GM12878 (cell line): Measurements from ENCODE around the gene RPRD1A. TPM values are rescaled to one million over a fixed set of nuclear protein-coding genes. Genes with fewer than 3 reads are reported as not detected.
"Not testable (repeated sequence)": the region's sequence is repeated elsewhere in the genome, so short reads cannot be mapped to it uniquely, and the experiment has no call there.

ENCODE experiments used
- ATAC-seq: fragments of 200-7000 bp; cut with Tn5 transposase; 3 replicates; pipeline ENCODE4 v1.9.1; 2020; ENCODE audit warnings: mild to moderate bottlenecking, moderate library complexity
- BruUV-seq: library from RNA; stranded (reverse); fragments of 400-500 nt; replicated peaks from 2 replicates; lab custom pipeline; 2021; lab: Mats Ljungman, UMichigan
- CTCF ChIA-PET: fragments of 300-600 bp; sonication (Branson Sonifier 250); formaldehyde crosslinking; extraction: SDS; loops from one replicate; lab custom pipeline; 2021; ENCODE audit warnings: inconsistent platforms; lab: Yijun Ruan, JAX
- POLR2A ChIA-PET: fragments of 350-600 bp; formaldehyde crosslinking; extraction: SDS; loops from one replicate; lab custom pipeline; 2021; ENCODE audit warnings: inconsistent platforms; lab: Charles Lee
- RAD21 ChIA-PET: fragments of 300-600 bp; sonication (Branson Sonifier 250); formaldehyde crosslinking; loops from one replicate; lab custom pipeline; 2023; ENCODE audit warnings: antibody characterized with exemption; ENCODE audit not compliant: unreplicated experiment; lab: Charles Lee
- SMC1A ChIA-PET: fragments of 300-600 bp; sonication (Branson Sonifier 250); formaldehyde crosslinking; loops from one replicate; lab custom pipeline; 2023; ENCODE audit not compliant: unreplicated experiment, uncharacterized antibody; lab: Charles Lee
- DNase-seq: peaks from one replicate; pipeline ENCODE4 v3.0.0-alpha.2; 2011; ENCODE audit warnings: low read depth, low spot score
- FAIRE-seq: peaks from 3 replicates; lab custom pipeline; 2011; peaks lifted over from hg19 to GRCh38; lab: Jason Lieb, UNC
- H2AFZ ChIP-seq: 2 replicates; pipeline ENCODE4 v1.6.0; 2011; ENCODE audit warnings: low read depth, low read length, control low read depth; ENCODE audit not compliant: control insufficient read depth
- H3K27ac ChIP-seq: 2 replicates; pipeline ENCODE4 v1.5.1; 2011; ENCODE audit warnings: control low read depth; ENCODE audit not compliant: control insufficient read depth, insufficient read depth
- H3K27me3 ChIP-seq, 2 experiments: replicated peaks in 1 of 2; 2 replicates each; pipeline versions ENCODE4 v1.6.0 to v1.6.1; 2011; ENCODE audit warnings: low read length in 1 of 2; ENCODE audit not compliant: control insufficient read depth in 2 of 2, insufficient read depth in 2 of 2
- H3K36me3 ChIP-seq, 2 experiments: 2 replicates each; pipeline ENCODE4 v1.5.1; 2011; ENCODE audit warnings: low read length in 1 of 2; ENCODE audit not compliant: control insufficient read depth in 2 of 2, insufficient read depth in 2 of 2
- H3K4me1 ChIP-seq: 2 replicates; pipeline ENCODE4 v1.6.1; 2011; ENCODE audit warnings: mild to moderate bottlenecking, low read length, moderate library complexity, mixed read lengths; ENCODE audit not compliant: control insufficient read depth, insufficient read depth
- H3K4me2 ChIP-seq: 2 replicates; pipeline ENCODE4 v1.6.0; 2011; ENCODE audit warnings: control low read depth; ENCODE audit not compliant: control insufficient read depth, insufficient read depth
- H3K4me3 ChIP-seq: fragments of 200-600 bp; sonication (generic); 2 replicates; pipeline ENCODE4 v1.5.1; 2016
- H3K79me2 ChIP-seq: 2 replicates; pipeline ENCODE4 v1.6.0; 2011; ENCODE audit warnings: low read length; ENCODE audit not compliant: control insufficient read depth, insufficient read depth
- H3K9ac ChIP-seq: 2 replicates; pipeline ENCODE4 v1.8.0; 2011; ENCODE audit warnings: low read length, control low read depth, mixed read lengths; ENCODE audit not compliant: control insufficient read depth, insufficient read depth
- H3K9me3 ChIP-seq: replicated peaks from 3 replicates; pipeline ENCODE4 v1.5.1; 2011; ENCODE audit warnings: mild to moderate bottlenecking, low read length; ENCODE audit not compliant: control insufficient read depth, insufficient read depth
- H4K20me1 ChIP-seq: 2 replicates; pipeline ENCODE4 v1.6.0; 2011; ENCODE audit not compliant: control insufficient read depth, insufficient read depth
- EP300 ChIP-seq, 2 experiments: fragments of 150-350 bp in 1 of 2; IDR thresholded peaks; 2 replicates each; pipeline ENCODE4 v1.6.1; 2011 to 2012; ENCODE audit warnings: low read depth in 2 of 2, low read length in 2 of 2, borderline replicate concordance in 1 of 2, improper control_type of control experiment in 1 of 2, inconsistent platforms in 1 of 2; ENCODE audit not compliant: control insufficient read depth in 1 of 2
- IKZF1 ChIP-seq: fragments of 450-650 bp; conservative IDR thresholded peaks from 2 replicates; pipeline ENCODE4 v1.6.1; 2017; ENCODE audit warnings: antibody characterized with exemption, mild to moderate bottlenecking
- IKZF2 ChIP-seq, 2 experiments: fragments of 450-650 bp; IDR thresholded peaks; 2 replicates each; pipeline ENCODE4 v1.6.1; 2017; ENCODE audit warnings: mild to moderate bottlenecking in 2 of 2, moderate library complexity in 2 of 2
- LARP7 ChIP-seq: fragments of 450-650 bp; IDR thresholded peaks from 2 replicates; pipeline ENCODE4 v1.6.1; 2017; ENCODE audit warnings: mild to moderate bottlenecking
- MTA2 ChIP-seq: fragments of 450-650 bp; IDR thresholded peaks from 2 replicates; pipeline ENCODE4 v1.6.1; 2016; ENCODE audit warnings: low read depth, mild to moderate bottlenecking, moderate library complexity
- NFIC ChIP-seq: IDR thresholded peaks from 2 replicates; pipeline ENCODE4 v1.6.1; 2012; ENCODE audit warnings: low read depth, mild to moderate bottlenecking, inconsistent platforms, low read length, moderate library complexity
- PAX5 ChIP-seq: IDR thresholded peaks from 2 replicates; pipeline ENCODE4 v1.6.1; 2011; ENCODE audit warnings: low read depth, low read length, borderline replicate concordance
- POU2F2 ChIP-seq: IDR thresholded peaks from 3 replicates; pipeline ENCODE4 v1.6.1; 2011; ENCODE audit warnings: low read depth, mild to moderate bottlenecking, low read length, borderline replicate concordance
- RUNX3 ChIP-seq: IDR thresholded peaks from 2 replicates; pipeline ENCODE4 v1.6.1; 2012; ENCODE audit warnings: low read length, inconsistent platforms
- TCF12 ChIP-seq: IDR thresholded peaks from 2 replicates; pipeline ENCODE4 v1.6.1; 2011; ENCODE audit warnings: low read depth, mild to moderate bottlenecking, low read length
- TCF7 ChIP-seq: IDR thresholded peaks from 2 replicates; pipeline ENCODE4 v1.6.1; 2014; ENCODE audit warnings: antibody characterized with exemption, borderline replicate concordance
- WGBS: methylation state at CpG from one replicate; pipeline ENCODE4 v1.1.6; 2016; ENCODE audit warnings: low lambda C conversion rate; ENCODE audit not compliant: insufficient replicate concordance, insufficient coverage; ENCODE audit errors: missing lambda C conversion rate; 5-methylcytosine and 5-hydroxymethylcytosine counted together
- in situ Hi-C: fragments of 300-500 bp; cut with MboI; formaldehyde crosslinking; loops from 9 replicates; pipeline ENCODE4 v1.14.3; 2018; ENCODE audit warnings: mixed read lengths
- intact Hi-C: fragments of 100-400 bp; cut with micrococcal nuclease; formaldehyde crosslinking; loops from one replicate; pipeline ENCODE4 v1.14.2; 2022; ENCODE audit not compliant: unreplicated experiment
- polyA plus RNA-seq, 11 experiments: library from polyadenylated mRNA; depleted of rRNA in 4 of 11; unstranded in 6 of 11; stranded (reverse) in 5 of 11; fragments of >200 nt; fragmentation: Nextera tagmentation in 4 of 11; fragmentation: Illumina TruSeq in 1 of 11; extraction: Ambion mirVana in 4 of 11; extraction: Trizol in 1 of 11; gene quantifications; 1 replicate in 1 of 11; 2 replicates in 10 of 11; pipeline versions ENCODE4 v1.2.1 to v1.2.3, GENCODE V29; 2011 to 2016; ENCODE audit warnings: inconsistent platforms in 2 of 11, missing spikeins in 2 of 11, low read depth in 1 of 11
- total RNA-seq, 4 experiments: library from RNA; depleted of rRNA in 3 of 4; stranded (reverse); fragments of >200 nt in 3 of 4; fragmentation: Illumina TruSeq in 1 of 4; extraction: Trizol in 1 of 4; gene quantifications; 2 replicates each; pipeline versions ENCODE4 v1.2.1 to v1.2.3, GENCODE V29; 2013 to 2021
- TF ChIP-seq, protein P1 (sequence below): fragments of 450-650 bp; IDR thresholded peaks from 2 replicates; pipeline ENCODE4 v1.6.1; 2017; ENCODE audit warnings: low read depth, mild to moderate bottlenecking, moderate library complexity
- TF ChIP-seq, protein P2 (sequence below): fragments of 450-650 bp; IDR thresholded peaks from 2 replicates; pipeline ENCODE4 v1.6.1; 2016; ENCODE audit warnings: mild to moderate bottlenecking

The RPRD1A gene
- total and polyA plus RNA-seq, 10 of the 15 experiments (the other 5 are each of a cell fraction or from before 2014, with no cell fraction given): 16.2 to 66.2 (median 36.2) TPM

GRCh38 chr18:36077764-36078163 is 10.4 kb upstream of the RPRD1A start:
- ATAC-seq, FAIRE-seq, H3K4me2 ChIP-seq, intact Hi-C loops, SMC1A ChIA-PET, POLR2A ChIA-PET, H3K9me3 ChIP-seq, BruUV-seq, H3K4me1 ChIP-seq, CTCF ChIA-PET, H3K36me3 ChIP-seq, H3K4me3 ChIP-seq, H3K79me2 ChIP-seq, in situ Hi-C loops, H2AFZ ChIP-seq, H3K9ac ChIP-seq, RAD21 ChIA-PET, DNase-seq, H4K20me1 ChIP-seq, H3K27ac ChIP-seq, H3K27me3 ChIP-seq: not testable (repeated sequence)
- WGBS: 98% methylated on average over 12 of the region's 27 CpGs

- no peak overlapping the region for H3K4me2 ChIP-seq
- intact Hi-C loops: no loop called here
- no peak overlapping the region for H3K9ac ChIP-seq
- no peaks in the 10 kb centered on the region for H4K20me1 ChIP-seq
- no peak overlapping the region for H3K27ac ChIP-seq
- H3K9me3 ChIP-seq: peaks cover 2% of the 10 kb centered on the region; the same call in 2 of the 3 replicates
- peak; percentile 21 for DNase-seq
- in situ Hi-C loops: no loop called here
- ChIA-PET RAD21 (no interaction called here), CTCF (no interaction called here), SMC1A (interaction anchor here (0.6 kb wide), 1 partner anchor 163 kb away, joined by 3 read pairs; no protein-coding TSS in a partner anchor), POLR2A (interaction anchor here (0.6 kb wide), 1 partner anchor 32 kb away, joined by 4 read pairs; no protein-coding TSS in a partner anchor)
- no peaks in the 10 kb centered on the region for H3K4me1 ChIP-seq
- no peak overlapping the region for H3K4me3 ChIP-seq
- BruUV-seq: no TSS peak
- H3K36me3 ChIP-seq: no peaks in the 10 kb centered on the region
- no peak overlapping the region for H2AFZ ChIP-seq
- H3K79me2 ChIP-seq: no peaks in the 10 kb centered on the region
- ATAC-seq: peak; percentile 90
- no peaks in the 10 kb centered on the region for H3K27me3 ChIP-seq
- FAIRE-seq: peak; percentile 44
- WGBS: 66% methylated on average over 6 of the region's 6 CpGs
- TF ChIP-seq PAX5: peak; percentile 63; the same call in 1 of the 2 replicates
- TF ChIP-seq IKZF1: peak; percentile 72
- TF ChIP-seq, protein P1, sequence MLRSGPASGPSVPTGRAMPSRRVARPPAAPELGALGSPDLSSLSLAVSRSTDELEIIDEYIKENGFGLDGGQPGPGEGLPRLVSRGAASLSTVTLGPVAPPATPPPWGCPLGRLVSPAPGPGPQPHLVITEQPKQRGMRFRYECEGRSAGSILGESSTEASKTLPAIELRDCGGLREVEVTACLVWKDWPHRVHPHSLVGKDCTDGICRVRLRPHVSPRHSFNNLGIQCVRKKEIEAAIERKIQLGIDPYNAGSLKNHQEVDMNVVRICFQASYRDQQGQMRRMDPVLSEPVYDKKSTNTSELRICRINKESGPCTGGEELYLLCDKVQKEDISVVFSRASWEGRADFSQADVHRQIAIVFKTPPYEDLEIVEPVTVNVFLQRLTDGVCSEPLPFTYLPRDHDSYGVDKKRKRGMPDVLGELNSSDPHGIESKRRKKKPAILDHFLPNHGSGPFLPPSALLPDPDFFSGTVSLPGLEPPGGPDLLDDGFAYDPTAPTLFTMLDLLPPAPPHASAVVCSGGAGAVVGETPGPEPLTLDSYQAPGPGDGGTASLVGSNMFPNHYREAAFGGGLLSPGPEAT: peak; percentile 51; the same call in 1 of the 2 replicates
- TF ChIP-seq MTA2: peak; percentile 40; the same call in 1 of the 2 replicates
- TF ChIP-seq TCF7: peak; percentile 70
- no peak for TF ChIP-seq EP300 (IDR thresholded peaks at IDR 0.05; ENCODE audit: borderline replicate concordance in 1 of 2, control insufficient read depth in 1 of 2, low read depth in 2 of 2, low read length in 2 of 2)
- no peak for TF ChIP-seq TCF12
- 0 out of 3 replicates have a peak, but pooled peaks have one; percentile 11 for TF ChIP-seq POU2F2
- TF ChIP-seq LARP7: no peak
- TF ChIP-seq IKZF2 (IDR thresholded peaks at IDR 0.05): peak; percentile 60 to 71; a peak in 2 of 4 replicates
- peak; percentile 72 for TF ChIP-seq RUNX3
- TF ChIP-seq NFIC: 0 out of 2 replicates have a peak, but pooled peaks have one; percentile 22
- TF ChIP-seq, protein P2, sequence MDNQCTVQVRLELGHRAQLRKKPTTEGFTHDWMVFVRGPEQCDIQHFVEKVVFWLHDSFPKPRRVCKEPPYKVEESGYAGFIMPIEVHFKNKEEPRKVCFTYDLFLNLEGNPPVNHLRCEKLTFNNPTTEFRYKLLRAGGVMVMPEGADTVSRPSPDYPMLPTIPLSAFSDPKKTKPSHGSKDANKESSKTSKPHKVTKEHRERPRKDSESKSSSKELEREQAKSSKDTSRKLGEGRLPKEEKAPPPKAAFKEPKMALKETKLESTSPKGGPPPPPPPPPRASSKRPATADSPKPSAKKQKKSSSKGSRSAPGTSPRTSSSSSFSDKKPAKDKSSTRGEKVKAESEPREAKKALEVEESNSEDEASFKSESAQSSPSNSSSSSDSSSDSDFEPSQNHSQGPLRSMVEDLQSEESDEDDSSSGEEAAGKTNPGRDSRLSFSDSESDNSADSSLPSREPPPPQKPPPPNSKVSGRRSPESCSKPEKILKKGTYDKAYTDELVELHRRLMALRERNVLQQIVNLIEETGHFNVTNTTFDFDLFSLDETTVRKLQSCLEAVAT: peak; percentile 56; the same call in 1 of the 2 replicates
Observed at GRCh38 chr18:36075862-36076587, 8.7 kb upstream of the RPRD1A start.
